Liver (tissue), 2 donors: ENCODE measurements around the gene TEX19.

ENCODE experiments used
- JUND ChIP-seq, 2 donors: IDR thresholded peaks; 2 replicates each; pipeline ENCODE4 v1.6.1; 2016; ENCODE audit warnings: antibody characterized with exemption in 2 of 2
- TF ChIP-seq, protein P1 (sequence below): IDR thresholded peaks from 2 replicates; pipeline ENCODE4 v1.6.1; 2016; ENCODE audit warnings: antibody characterized with exemption
- donor health status: healthy.

DNA sequence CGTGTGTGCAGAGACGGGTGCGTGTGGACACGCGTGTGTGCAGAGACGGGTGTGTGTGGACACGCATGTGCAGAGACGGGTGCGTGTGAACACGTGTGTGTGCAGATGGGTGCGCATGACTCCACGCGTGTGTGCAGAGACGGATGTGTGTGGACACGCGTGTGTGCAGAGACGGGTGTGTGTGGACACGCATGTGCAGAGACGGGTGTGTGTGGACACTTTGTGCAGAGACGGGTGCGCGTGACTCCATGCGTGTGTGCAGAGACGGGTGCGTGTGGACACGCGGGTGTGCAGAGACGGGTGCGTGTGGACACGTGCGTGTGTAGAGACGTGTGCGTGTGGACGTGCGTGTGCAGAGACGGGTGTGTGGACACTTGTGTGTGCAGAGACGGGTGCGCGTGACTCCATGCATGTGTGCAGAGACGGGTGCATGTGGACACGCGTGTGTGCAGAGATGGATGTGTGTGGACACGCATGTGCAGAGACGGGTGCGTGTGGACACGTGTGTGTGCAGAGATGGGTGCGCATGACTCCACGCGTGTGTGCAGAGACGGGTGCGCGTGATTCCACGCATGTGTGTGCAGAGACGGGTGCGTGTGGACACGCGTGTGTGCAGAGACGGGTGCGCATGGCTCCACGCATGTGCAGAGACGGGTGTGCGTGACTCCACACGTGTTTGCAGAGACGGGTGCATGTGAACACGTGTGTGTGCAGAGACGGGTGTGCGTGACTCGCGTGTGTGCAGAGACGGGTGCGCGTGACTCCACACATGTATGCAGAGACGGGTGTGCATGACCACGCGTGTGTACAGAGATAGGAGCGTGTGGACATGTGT, 40.1 kb upstream of the TEX19 start:
- TF ChIP-seq, protein P1, sequence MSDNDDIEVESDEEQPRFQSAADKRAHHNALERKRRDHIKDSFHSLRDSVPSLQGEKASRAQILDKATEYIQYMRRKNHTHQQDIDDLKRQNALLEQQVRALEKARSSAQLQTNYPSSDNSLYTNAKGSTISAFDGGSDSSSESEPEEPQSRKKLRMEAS, result no peak
- no peak for TF ChIP-seq JUND (IDR thresholded peaks at IDR 0.05)
